Activated T-helper 2 cell treated with anti-CD3 and anti-CD28 coated beads, Interferon-gamma antibody, Interleukin-2, Interleukin-4, amounts not matched to agents 10 μg/mL and 5 μg/mL and 100 μg/mL, durations not matched to agents 14 hours and 24 hours and 36 hours (primary cell): ENCODE results near the gene SECISBP2. TPM values are rescaled to one million over a fixed set of nuclear protein-coding genes. Genes with fewer than 3 reads are reported as not detected.

ENCODE experiments used
- DNase-seq: peaks from one replicate; pipeline ENCODE4 v3.0.0; 2021; ENCODE audit warnings: low spot score
- H3K27ac Mint-ChIP-seq: one replicate; pipeline ENCODE4 v1.8.0; 2021; ENCODE audit warnings: mixed read lengths
- H3K27me3 Mint-ChIP-seq: one replicate; pipeline ENCODE4 v1.8.0; 2021; ENCODE audit warnings: low read depth, mixed read lengths
- H3K36me3 Mint-ChIP-seq: one replicate; pipeline ENCODE4 v1.8.0; 2021; ENCODE audit warnings: low read depth, mixed read lengths
- H3K4me1 Mint-ChIP-seq: one replicate; pipeline ENCODE4 v1.8.0; 2021; ENCODE audit warnings: low read depth, mixed read lengths
- H3K4me3 Mint-ChIP-seq: one replicate; pipeline ENCODE4 v1.8.0; 2021; ENCODE audit warnings: low read depth, mild to moderate bottlenecking, moderate library complexity, mixed read lengths
- H3K9me3 Mint-ChIP-seq: one replicate; pipeline ENCODE4 v1.8.0; 2021; ENCODE audit warnings: mixed read lengths
- intact Hi-C: fragments of 100-400 bp; cut with micrococcal nuclease; formaldehyde crosslinking; loops from one replicate; pipeline ENCODE4 v1.15.1; 2023
- total RNA-seq: library from RNA; stranded (reverse); gene quantifications from 2 replicates; pipeline ENCODE4 v1.2.3, GENCODE V29; 2022

SECISBP2 gene
- total RNA-seq, 1 donor from 2014 or later = 51.3 TPM

DNA sequence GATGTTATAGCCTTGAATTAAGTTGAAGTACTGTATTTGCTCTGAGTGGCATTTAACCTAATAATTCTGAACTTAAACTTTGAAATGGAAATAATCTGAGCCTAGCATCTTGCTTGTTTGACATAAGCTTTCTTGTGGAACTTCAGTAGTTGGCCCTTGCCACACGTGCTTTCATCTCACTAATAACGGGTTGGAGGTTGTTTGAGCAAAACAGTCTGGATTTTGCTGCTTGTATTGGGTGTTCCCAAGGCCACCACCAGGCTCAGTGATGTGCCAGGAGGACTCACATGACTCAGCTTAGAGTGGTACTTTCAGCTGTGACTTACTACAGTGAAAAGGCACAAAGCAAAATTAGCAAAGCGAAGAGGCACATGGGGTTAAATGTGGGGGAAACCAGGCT, 35.7 kb downstream of the SECISBP2 start:
- Mint-ChIP-seq H3K36me3 (peaks cover 86% of the 10 kb centered on the region), H3K9me3 (no peaks in the 10 kb centered on the region), H3K4me1 (peaks cover 23% of the 10 kb centered on the region), H3K27ac (no peak overlapping the region), H3K27me3 (no peaks in the 10 kb centered on the region), H3K4me3 (no peak overlapping the region)
- intact Hi-C loops = no loop called here
- no peak for DNase-seq

DNA sequence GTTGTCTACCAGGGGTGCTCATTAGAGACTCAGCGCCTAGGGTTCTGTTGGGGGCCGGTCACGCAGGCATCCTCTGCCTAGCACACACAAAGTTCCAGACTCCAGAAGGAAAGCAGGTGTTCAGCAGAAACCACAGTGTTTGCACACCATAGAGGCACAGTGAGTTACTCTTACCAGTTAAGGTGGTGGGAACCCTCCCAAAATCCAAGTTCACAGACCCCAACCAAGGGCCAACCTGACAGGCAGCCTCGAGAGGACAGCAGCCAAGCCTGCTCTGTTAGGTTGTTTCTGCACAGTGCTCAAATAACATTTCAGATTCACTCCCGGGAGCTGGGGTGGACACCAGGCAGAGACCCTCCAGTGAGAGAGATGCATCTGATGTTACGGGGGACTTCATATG, 36.2 kb downstream of the SECISBP2 start:
- H3K9me3 Mint-ChIP-seq = no peaks in the 10 kb centered on the region
- intact Hi-C loops = no loop called here
- DNase-seq = no peak
- no peaks in the 10 kb centered on the region for H3K27me3 Mint-ChIP-seq
- peaks cover 87% of the 10 kb centered on the region for H3K36me3 Mint-ChIP-seq
- H3K27ac Mint-ChIP-seq = no peak overlapping the region
- H3K4me1 Mint-ChIP-seq = peaks cover 23% of the 10 kb centered on the region
- H3K4me3 Mint-ChIP-seq = no peak overlapping the region

DNA sequence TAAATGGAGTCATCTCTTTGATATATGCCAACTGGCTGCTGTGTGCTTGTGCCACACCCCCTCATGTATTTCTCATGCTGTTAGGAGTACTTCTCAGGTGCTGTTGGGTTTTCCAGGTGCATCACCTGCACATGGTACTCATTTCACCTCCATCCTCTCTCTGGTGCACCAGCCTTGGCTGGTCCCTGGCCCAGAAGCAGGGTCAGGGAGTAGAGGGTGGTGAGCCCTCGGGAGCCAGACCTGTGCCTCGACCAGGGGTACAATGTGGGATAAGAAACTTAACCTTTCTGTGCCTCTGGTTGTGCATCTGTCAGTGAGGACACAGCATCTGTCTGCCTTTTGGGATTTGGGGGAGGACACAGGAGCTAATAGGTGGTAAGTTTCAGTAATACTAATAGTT, 38.5 kb downstream of the SECISBP2 start:
- no peaks in the 10 kb centered on the region for H3K27me3 Mint-ChIP-seq
- H3K4me3 Mint-ChIP-seq = no peak overlapping the region
- peaks cover 87% of the 10 kb centered on the region for H3K36me3 Mint-ChIP-seq
- H3K4me1 Mint-ChIP-seq = peaks cover 21% of the 10 kb centered on the region
- no peak for DNase-seq
- no peak overlapping the region for H3K27ac Mint-ChIP-seq
- H3K9me3 Mint-ChIP-seq = no peaks in the 10 kb centered on the region
- intact Hi-C loops = no loop called here

DNA sequence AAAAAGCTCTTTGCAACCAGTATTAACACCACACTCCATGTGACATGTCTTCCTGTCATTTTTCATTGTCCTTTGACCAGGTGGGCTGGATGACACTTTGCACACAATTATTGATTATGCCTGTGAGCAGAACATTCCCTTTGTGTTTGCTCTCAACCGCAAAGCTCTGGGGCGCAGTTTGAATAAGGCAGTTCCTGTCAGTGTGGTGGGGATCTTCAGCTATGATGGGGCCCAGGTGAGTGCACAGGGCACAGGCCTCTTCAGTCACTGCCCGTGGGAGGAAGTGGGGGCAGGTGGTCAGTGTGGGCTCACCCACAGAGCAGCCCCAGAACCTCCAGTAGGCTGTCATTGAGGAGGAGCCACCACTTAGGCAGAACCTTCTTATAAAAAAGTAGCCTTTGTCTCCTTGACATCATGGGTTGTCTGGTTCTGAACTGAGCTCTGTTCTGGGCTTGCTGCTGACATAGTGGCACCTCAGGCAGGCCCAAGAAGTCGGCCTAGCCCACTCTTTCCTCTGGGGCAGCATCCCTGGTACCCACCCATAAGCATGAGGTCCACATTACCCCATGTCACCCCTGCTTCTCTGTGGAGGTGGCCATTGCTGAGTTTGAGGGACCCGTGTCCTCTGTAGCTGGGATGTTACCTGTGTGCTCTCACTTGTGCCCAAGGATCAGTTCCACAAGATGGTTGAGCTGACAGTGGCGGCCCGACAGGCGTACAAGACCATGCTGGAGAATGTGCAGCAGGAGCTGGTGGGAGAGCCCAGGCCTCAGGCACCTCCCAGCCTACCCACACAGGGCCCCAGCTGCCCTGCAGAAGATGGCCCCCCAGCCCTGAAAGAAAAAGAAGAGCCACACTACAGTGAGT, 39.3 kb downstream of the SECISBP2 start:
- no peaks in the 10 kb centered on the region for H3K27me3 Mint-ChIP-seq
- no peak overlapping the region for H3K4me3 Mint-ChIP-seq
- peaks cover 14% of the 10 kb centered on the region for H3K4me1 Mint-ChIP-seq
- intact Hi-C loops = no loop called here
- no peak for DNase-seq
- H3K9me3 Mint-ChIP-seq = no peaks in the 10 kb centered on the region
- peaks cover 87% of the 10 kb centered on the region for H3K36me3 Mint-ChIP-seq
- no peak overlapping the region for H3K27ac Mint-ChIP-seq

DNA sequence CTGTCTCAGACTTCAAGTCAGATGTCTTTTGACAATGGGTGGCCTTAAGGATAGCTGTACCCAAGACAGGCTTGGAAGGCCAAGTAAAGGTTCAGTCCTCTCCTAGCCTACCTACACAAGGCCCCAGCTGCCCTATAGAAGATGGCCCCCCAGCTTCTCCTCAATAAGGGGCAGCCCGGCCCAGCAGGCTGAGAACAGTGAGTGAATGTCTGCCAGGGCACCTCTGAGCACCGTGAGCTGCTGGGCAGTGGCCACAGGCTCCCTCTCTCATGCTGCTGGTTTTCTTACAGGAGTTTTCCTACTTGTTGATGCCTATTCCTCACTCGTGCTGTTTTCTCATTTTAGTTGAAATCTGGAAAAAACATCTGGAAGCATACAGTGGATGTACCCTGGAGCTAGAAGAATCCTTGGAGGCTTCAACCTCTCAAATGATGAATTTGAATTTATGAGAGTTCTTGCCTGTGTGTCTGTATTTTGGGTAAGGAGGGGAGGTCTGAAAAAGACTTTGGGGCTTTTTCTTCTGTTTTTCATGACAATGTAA, 40.1 kb downstream of the SECISBP2 start:
- DNase-seq = no peak
- H3K36me3 Mint-ChIP-seq = peaks cover 82% of the 10 kb centered on the region
- H3K4me3 Mint-ChIP-seq = no peak overlapping the region
- H3K27ac Mint-ChIP-seq = no peak overlapping the region
- H3K4me1 Mint-ChIP-seq = peaks cover 11% of the 10 kb centered on the region
- H3K27me3 Mint-ChIP-seq = no peaks in the 10 kb centered on the region
- no peaks in the 10 kb centered on the region for H3K9me3 Mint-ChIP-seq
- intact Hi-C loops = no loop called here

DNA sequence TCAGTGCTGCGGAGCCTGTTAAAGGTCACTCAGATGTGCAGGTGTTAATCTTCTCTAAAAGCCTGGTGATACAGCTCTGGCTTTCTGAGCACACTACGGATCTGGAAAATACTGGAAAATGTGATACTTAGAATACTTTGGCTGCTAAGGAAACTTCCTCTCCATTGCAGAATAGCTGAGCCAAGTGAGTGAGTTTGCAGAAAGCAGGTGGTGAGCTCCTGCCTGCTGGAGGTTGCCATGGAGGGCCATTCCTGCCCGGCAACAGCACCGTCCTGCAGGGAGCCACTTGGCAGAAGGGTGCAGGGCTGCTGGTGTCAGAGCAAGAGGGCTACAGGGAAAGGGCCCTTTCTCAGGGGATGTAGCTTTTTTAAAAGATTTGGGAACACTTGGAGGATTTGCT, 40.7 kb downstream of the SECISBP2 start:
- intact Hi-C loops = no loop called here
- H3K4me1 Mint-ChIP-seq = peaks cover 8% of the 10 kb centered on the region
- H3K9me3 Mint-ChIP-seq = no peaks in the 10 kb centered on the region
- H3K4me3 Mint-ChIP-seq = no peak overlapping the region
- peaks cover 77% of the 10 kb centered on the region for H3K36me3 Mint-ChIP-seq
- DNase-seq = no peak
- H3K27ac Mint-ChIP-seq = no peak overlapping the region
- H3K27me3 Mint-ChIP-seq = no peaks in the 10 kb centered on the region

DNA sequence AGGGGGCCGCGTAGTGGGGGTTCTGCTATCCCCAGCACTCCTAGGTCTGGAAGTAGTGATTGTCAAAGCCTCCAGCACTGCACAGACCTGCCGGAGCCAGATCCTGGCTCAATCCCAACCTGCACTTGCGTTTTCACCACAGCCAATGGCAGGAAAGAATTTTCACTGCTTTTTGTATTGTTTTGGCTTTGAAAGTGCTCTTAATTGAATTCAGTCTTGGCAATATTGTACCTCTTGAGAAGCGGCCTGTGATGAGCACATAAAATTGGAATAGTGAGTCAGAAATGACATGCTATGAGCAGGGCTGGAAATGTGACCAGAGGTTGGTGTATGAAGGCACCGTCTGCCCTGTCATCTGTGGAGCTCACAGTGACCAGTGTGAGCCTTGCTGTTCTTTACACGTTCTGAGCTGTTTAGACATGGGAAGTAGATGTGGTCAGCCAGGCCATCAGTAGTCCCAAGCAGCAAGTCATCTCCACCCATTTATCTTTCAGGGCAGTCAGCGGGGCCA, 41.5 kb downstream of the SECISBP2 start:
- no peak for DNase-seq
- Mint-ChIP-seq H3K4me1 (peaks cover 8% of the 10 kb centered on the region), H3K4me3 (no peak overlapping the region), H3K27me3 (no peaks in the 10 kb centered on the region), H3K9me3 (no peaks in the 10 kb centered on the region), H3K27ac (peak overlapping the region; percentile 63), H3K36me3 (peaks cover 72% of the 10 kb centered on the region)
- intact Hi-C loops = no loop called here

DNA sequence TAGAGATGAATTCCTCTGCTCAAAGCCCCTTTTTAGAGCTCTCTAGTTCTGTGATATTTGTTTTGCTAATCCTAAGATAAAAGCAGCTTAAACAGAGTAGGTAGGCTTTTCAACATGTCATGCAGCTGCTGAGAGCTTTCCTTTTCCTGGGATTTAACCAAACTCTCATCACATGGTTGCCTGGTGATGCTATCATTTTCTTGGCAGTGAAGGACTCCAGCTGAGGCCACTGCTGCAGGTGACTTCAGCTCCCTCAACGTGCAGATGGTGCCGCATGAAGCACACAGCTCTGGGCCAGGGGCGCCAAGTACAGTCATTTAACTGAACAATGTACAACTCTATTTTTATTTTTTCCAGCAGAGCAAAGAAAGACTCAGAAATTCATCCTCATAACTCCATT, 42.2 kb downstream of the SECISBP2 start:
- intact Hi-C loops = no loop called here

DNA sequence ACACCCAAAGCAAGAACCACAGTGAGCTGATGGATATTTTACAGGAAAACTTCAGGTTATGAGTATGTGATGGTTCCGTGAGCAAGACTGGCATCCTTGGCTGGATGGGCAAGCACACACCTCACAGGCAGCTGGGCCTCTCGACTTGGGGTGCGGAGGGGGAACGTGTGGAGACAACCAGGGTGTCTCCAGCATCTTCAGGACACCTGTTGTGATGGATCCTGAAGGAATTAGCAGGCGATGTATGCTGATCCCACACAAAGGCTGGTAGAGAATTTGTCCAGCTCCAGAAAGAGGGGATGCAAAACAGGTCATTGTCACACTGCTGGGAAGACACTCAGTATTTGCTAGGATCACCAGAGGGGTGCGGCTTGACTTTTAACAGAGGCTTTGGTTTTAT, 42.7 kb downstream of the SECISBP2 start:
- no peak overlapping the region for H3K27ac Mint-ChIP-seq
- peaks cover 63% of the 10 kb centered on the region for H3K36me3 Mint-ChIP-seq
- no peak overlapping the region for H3K4me3 Mint-ChIP-seq
- DNase-seq = no peak
- peaks cover 8% of the 10 kb centered on the region for H3K4me1 Mint-ChIP-seq
- intact Hi-C loops = no loop called here
- no peaks in the 10 kb centered on the region for H3K9me3 Mint-ChIP-seq
- no peaks in the 10 kb centered on the region for H3K27me3 Mint-ChIP-seq

More for the DNA sequence above, 42.2 kb downstream of the SECISBP2 start:
- no peaks in the 10 kb centered on the region for H3K9me3 Mint-ChIP-seq
- H3K4me1 Mint-ChIP-seq = peaks cover 8% of the 10 kb centered on the region
- no peak overlapping the region for H3K4me3 Mint-ChIP-seq
- no peak for DNase-seq
- H3K27ac Mint-ChIP-seq = peak overlapping the region; percentile 43
- H3K36me3 Mint-ChIP-seq = peaks cover 65% of the 10 kb centered on the region
- no peaks in the 10 kb centered on the region for H3K27me3 Mint-ChIP-seq

DNA sequence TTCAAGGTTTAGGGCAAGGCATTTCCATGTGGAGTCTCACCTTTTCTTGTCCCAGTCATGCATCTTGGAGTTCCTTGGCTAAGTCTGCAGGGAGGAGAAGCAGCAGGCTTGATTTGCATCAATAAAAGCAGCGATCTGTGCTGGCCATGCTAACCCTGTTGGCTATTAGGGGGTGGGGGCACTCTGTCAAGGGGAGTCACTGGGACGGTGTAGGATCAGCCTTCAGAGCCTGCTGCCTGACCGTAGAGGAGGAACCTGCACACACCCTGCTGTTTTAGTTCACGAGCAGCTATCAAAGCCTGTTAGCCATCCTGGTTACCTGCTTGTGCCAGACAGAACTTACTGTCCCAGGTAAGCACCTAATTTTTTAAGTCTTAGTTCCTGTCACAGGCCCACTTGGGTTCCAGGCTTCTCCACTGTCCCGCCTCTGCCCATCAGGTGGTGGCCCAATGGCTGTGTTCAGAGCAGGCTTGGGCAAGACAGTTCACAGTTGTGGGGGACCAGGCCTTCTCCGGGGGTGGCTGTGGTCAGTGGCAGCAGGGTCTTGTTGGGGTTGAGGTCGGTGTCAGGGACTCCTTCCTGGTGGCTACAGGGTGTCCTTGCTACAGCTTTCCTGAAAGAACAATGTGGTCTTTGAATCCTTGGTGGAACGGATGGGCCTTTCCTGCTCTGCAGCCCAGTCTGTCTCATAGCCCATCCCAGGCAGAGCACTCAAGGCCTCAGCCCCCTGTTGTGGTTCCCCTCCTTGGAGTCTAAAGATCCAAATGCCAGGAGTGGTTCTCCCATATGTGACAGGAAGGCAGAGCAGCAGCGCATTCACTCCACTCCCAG, 43.7 kb downstream of the SECISBP2 start:
- Mint-ChIP-seq H3K9me3 (no peaks in the 10 kb centered on the region), H3K4me3 (no peak overlapping the region), H3K27me3 (no peaks in the 10 kb centered on the region), H3K4me1 (peaks cover 7% of the 10 kb centered on the region), H3K36me3 (peaks cover 54% of the 10 kb centered on the region), H3K27ac (no peak overlapping the region)
- intact Hi-C loops = no loop called here
- no peak for DNase-seq

DNA sequence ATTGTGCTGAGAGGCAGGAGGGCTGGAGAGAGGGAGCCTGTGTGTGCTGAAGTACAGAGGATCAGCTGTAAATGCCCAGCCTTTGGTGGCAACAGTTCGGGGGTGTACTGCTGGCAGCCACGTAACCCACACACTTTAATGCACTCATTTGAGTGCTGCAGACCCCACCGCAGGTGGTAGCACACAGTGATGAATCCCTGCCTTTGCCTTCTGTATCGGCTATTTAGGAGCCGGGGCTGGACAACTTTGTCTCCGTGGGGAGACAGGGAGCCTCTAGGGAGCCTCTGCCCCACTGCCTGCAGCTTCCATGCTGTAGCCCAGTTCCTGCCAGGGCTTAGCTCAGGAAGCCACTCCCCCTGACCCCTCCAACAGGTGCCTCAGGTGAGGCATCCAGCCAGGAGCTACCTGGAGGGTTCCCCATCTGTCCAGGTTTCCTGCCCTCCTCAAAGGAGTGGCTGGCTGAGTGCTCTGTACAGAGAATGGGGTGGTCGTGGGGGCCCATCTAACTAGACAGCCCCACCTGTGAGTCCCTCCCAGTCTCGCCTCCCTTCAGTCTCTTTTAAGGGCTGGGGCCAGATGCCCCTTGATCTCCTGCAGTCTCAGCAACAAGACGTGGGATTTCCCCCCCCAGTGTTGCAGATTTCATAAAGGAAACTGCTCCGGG, 44.5 kb downstream of the SECISBP2 start:
- Mint-ChIP-seq H3K27me3 (no peaks in the 10 kb centered on the region), H3K4me1 (peaks cover 3% of the 10 kb centered on the region), H3K27ac (no peak overlapping the region), H3K9me3 (no peaks in the 10 kb centered on the region), H3K36me3 (peaks cover 47% of the 10 kb centered on the region), H3K4me3 (no peak overlapping the region)
- no peak for DNase-seq
- intact Hi-C loops = no loop called here

DNA sequence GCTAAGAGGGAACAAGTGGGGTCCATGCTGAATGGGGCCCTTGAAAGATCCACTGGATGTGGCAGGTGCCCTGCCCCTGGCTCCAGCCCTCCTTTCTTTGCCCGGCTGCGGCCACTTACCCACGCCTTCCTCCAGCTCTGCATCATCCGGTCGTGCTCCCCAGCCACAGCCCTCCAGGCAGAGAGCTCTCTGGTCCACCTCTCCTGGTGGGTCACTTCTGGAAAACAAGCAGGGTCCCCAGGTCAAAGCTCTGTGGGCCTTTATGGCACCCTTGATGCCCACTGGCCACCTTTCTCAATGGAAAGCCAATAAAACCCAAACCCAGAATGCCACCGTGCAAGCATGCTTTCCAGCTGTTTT, 45.0 kb downstream of the SECISBP2 start:
- Mint-ChIP-seq H3K27me3 (no peaks in the 10 kb centered on the region), H3K4me3 (no peak overlapping the region), H3K4me1 (peaks cover 3% of the 10 kb centered on the region), H3K36me3 (peaks cover 44% of the 10 kb centered on the region), H3K9me3 (no peaks in the 10 kb centered on the region), H3K27ac (no peak overlapping the region)
- DNase-seq = no peak
- intact Hi-C loops = no loop called here
